Epithelial cell of esophagus (primary cell): ENCODE data around the gene CFAP97D2.

Experiments used
- DNase-seq: peaks from one replicate; pipeline ENCODE4 v3.0.0; 2010; ENCODE audit warnings: low read depth
- H3K4me3 ChIP-seq: 2 replicates; pipeline ENCODE4 v1.5.1; 2011; ENCODE audit warnings: mild to moderate bottlenecking, low read length, control low read depth
- TF ChIP-seq, protein P1 (sequence below): IDR thresholded peaks from 2 replicates; pipeline ENCODE4 v1.5.1; 2011; ENCODE audit warnings: low read depth, mild to moderate bottlenecking, low read length, control low read depth, inconsistent platforms; ENCODE audit not compliant: insufficient read depth; ENCODE audit errors: missing control alignments

CFAP97D2 gene

DNA sequence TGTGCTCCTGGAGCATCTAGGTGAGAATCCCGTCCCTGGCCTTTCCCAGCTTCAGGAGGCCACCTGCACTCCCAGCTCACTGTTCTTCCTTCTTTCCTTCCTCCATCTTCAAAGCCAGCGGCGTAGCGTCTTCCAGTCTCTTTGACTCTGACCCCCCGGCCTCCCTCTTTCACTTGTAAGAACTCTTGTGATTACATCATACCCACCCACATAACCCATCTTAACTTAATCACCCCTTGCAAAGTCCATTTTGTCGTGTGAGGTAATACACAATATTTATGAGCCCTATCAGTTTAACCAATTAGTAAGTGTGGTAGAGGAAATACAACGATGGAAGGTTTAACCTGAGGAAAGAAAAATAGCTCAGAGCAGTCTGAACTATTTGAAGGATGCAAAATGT, 51.1 kb downstream of the CFAP97D2 start:
- DNase-seq = no peak

DNA sequence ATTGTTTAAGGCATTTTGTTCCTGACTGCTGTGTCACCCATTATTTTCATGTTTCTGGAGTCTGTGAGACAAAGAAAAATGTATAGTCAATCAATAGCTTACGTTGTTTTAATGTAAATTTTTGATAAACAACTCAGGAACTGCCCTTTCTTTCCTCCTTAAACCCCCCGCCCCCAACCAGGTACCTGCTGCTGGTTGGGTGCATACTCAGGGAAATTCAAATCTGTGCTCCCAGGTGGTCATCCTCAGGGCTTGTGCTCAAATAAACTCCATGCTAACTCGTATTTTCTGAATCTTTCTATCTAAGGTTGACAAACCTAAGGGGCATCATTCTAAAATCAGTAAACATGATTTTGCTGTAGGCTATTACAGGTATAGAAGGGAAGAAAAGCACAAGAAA, 51.5 kb downstream of the CFAP97D2 start:
- no peak overlapping the region for H3K4me3 ChIP-seq
- TF ChIP-seq, protein P1, sequence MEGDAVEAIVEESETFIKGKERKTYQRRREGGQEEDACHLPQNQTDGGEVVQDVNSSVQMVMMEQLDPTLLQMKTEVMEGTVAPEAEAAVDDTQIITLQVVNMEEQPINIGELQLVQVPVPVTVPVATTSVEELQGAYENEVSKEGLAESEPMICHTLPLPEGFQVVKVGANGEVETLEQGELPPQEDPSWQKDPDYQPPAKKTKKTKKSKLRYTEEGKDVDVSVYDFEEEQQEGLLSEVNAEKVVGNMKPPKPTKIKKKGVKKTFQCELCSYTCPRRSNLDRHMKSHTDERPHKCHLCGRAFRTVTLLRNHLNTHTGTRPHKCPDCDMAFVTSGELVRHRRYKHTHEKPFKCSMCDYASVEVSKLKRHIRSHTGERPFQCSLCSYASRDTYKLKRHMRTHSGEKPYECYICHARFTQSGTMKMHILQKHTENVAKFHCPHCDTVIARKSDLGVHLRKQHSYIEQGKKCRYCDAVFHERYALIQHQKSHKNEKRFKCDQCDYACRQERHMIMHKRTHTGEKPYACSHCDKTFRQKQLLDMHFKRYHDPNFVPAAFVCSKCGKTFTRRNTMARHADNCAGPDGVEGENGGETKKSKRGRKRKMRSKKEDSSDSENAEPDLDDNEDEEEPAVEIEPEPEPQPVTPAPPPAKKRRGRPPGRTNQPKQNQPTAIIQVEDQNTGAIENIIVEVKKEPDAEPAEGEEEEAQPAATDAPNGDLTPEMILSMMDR = no peak
- no peak for DNase-seq

More for the DNA sequence above, 51.1 kb downstream of the CFAP97D2 start:
- TF ChIP-seq, protein P1 = no peak
- H3K4me3 ChIP-seq = no peak overlapping the region

DNA sequence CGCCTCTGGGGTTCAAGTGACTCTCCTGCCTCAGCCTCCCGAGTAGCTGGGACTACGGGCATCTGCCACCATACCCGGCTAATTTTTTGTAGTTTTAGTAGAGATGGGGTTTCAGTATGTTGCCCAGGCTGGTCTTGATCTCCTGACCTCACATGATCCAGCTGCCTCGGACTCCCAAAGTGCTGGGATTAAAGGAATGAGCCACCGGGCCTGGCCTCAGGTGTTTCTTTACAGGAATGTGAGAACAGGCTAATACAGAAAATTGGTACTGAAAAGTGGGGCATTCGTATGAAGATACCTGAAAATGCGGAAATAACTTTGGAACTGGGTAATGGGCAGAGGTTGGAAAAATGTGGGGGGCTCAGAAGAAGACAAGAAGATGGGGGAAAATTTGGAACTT, 52.8 kb downstream of the CFAP97D2 start:
- TF ChIP-seq, protein P1 = no peak
- no peak for DNase-seq
- H3K4me3 ChIP-seq = no peak overlapping the region

DNA sequence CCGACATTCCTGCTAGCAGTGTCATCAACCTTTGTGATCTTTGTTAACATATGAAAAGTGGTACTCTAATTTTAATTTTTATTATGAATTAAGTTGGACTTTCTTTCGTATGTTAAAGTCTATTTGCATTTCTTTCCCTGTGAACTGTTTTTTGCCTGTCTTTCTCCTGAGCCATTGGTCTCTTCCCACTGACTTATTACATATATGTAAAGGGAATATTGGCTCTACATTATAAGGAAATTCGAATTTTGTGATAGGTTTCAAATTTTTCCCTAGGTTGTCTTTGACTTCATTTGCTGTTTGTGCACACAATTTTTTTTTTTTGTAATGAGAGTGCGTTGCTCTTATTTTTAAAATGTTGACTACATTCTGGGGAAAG, 55.2 kb downstream of the CFAP97D2 start:
- no peak for DNase-seq
- peak overlapping the region; percentile 31 for H3K4me3 ChIP-seq

DNA sequence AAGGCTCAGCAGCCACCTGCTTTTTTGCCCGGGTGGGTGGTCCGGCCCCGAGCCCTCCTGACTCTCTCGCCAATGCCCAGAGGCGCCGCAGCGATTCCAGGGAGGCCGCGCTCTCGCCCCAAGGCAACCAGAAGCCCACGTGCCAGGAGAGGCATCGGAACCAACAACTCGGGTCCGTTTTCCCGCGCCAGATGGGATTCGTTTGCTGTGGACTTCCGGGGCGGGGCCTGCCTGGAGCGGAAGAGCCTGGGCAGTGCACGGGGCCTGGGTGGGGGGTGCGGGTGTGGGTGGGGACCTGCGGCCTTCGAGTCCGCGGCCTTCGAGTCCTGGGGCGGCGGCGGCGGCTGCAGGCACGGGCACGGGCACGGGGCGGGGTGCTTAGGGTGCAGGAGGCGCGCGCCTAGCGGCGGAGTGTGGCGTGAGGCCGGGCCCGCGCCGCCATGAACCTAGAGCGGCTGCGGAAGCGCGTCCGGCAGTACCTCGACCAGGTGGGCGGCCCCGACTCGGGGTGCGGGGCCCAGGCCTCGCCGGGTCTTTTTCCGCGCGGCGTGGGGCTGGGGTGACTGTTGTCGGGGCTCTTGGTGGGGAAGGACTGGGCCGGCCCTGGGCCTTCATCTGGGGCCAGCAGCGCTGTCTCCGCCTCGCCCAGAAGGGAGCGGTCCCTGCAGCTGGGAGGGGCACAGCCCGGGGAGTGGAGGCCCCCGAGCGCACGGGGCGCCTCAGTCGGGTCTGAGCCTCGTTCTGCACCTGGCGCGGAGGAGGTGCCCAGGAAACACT, 55.8 kb downstream of the CFAP97D2 start, which contains the start of gene CDC16:
TSS of gene CDC16 (plus strand) at position 253 of the 777 bp plus-strand sequence. CDS start at position 441, 188 bp downstream.
- peak; percentile 92 for DNase-seq
- peak within 1 kb of the TSS; percentile 81 for H3K4me3 ChIP-seq
- TF ChIP-seq, protein P1 = no peak

More for the DNA sequence above, 55.2 kb downstream of the CFAP97D2 start:
- TF ChIP-seq, protein P1 = no peak

DNA sequence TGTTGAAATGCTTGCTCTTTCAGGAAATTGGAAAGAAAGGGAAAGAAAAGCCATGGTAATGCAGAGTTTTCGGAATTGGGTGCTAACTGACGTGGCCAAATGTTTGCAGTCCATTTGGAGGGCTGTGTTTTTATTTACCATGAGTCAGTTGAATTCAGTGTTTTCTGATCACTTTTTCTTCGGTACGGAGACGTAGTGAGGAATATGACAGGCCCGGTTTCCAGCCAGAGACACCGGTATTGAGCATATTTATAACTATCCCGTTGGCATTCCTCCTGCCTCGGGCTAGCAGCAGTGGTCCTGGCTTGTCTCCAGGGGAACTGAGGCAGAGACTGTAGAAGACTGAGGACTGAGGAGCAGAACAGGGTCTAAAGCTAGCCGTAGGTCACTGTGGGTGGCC, 56.6 kb downstream of the CFAP97D2 start:
- TF ChIP-seq, protein P1 = no peak
- H3K4me3 ChIP-seq = peak overlapping the region; percentile 81
- DNase-seq = peak; percentile 7

DNA sequence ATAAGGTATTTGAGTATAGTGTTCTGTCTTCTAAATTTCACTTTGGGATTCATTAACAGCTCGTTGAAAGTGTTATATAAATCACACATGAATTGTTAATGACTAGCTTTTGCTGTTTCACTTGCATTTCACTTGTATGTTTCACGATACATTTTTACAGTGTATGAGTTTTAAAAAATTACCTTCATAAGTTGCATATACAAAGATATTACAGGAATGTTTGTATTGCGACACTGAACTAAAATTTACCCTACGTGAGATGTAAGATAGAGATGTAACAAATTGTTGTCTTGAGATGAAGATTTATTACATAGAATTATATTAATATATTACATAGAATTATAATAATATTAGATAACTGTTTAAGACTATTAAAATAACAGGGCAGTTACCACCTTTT, 57.2 kb downstream of the CFAP97D2 start:
- TF ChIP-seq, protein P1 = no peak

More for the DNA sequence above, 57.2 kb downstream of the CFAP97D2 start:
- peak overlapping the region; percentile 81 for H3K4me3 ChIP-seq
- DNase-seq = no peak
